HepG2 (cell line): ENCODE data around the gene PUS1. TPM values are rescaled to one million over a fixed set of nuclear protein-coding genes. Genes with fewer than 3 reads are reported as not detected.
A peak's percentile ranks its signal among the peaks of the same experiment; 100 is the strongest.

Experiments
- ATAC-seq: fragments of 200-7000 bp; cut with Tn5 transposase; 3 replicates; pipeline ENCODE4 v1.9.1; 2020; ENCODE audit warnings: mild to moderate bottlenecking, moderate library complexity
- BruUV-seq: library from RNA; stranded (reverse); fragments of 400-500 nt; replicated peaks from 2 replicates; lab custom pipeline; 2021; lab: Mats Ljungman, UMichigan
- CTCF ChIA-PET: fragments of 300-600 bp; formaldehyde crosslinking; extraction: SDS; loops from one replicate; lab custom pipeline; 2021; ENCODE audit warnings: low total read pairs, inconsistent platforms, low intra/inter-chr PET ratio; lab: Yijun Ruan, JAX
- POLR2A ChIA-PET: fragments of 350-600 bp; sonication (Branson Sonifier 250); formaldehyde crosslinking; loops from one replicate; lab custom pipeline; 2020; ENCODE audit warnings: antibody characterized with exemption, inconsistent platforms; lab: Yijun Ruan, JAX
- DNase-seq: peaks from one replicate; pipeline ENCODE4 v3.0.0-alpha.2; 2015; ENCODE audit warnings: low spot score
- FAIRE-seq: peaks from 3 replicates; lab custom pipeline; 2011; peaks lifted over from hg19 to GRCh38; lab: Jason Lieb, UNC
- H2AFZ ChIP-seq: one replicate; pipeline ENCODE4 v1.6.1; 2011; ENCODE audit warnings: low read length, inconsistent platforms
- H3K27ac ChIP-seq: fragments of 300-600 bp; 3 replicates; pipeline ENCODE4 v1.8.0; 2011; ENCODE audit warnings: mixed run types, mild to moderate bottlenecking, mixed read lengths, low read length, inconsistent platforms; ENCODE audit not compliant: insufficient read depth; ENCODE audit errors: extremely low read length
- H3K27me3 ChIP-seq, 2 experiments: fragments of 200-600 bp in 1 of 2; 2 replicates in 1 of 2; 3 replicates in 1 of 2; pipeline versions ENCODE4 v1.6.0 to v1.8.0; 2011; ENCODE audit warnings: low read length in 2 of 2, mild to moderate bottlenecking in 2 of 2, moderate library complexity in 2 of 2, inconsistent platforms in 1 of 2; ENCODE audit not compliant: insufficient read depth in 2 of 2, control insufficient read depth in 1 of 2
- H3K36me3 ChIP-seq, 2 experiments: fragments of 200-600 bp in 1 of 2; replicated peaks in 1 of 2; 2 replicates in 1 of 2; 3 replicates in 1 of 2; pipeline versions ENCODE4 v1.5.1 to v1.8.0; 2011; ENCODE audit warnings: low read length in 2 of 2, inconsistent platforms in 1 of 2; ENCODE audit not compliant: insufficient read depth in 2 of 2, control insufficient read depth in 1 of 2
- H3K4me1 ChIP-seq: 2 replicates; pipeline ENCODE4 v1.5.1; 2012; ENCODE audit warnings: low read length, inconsistent platforms; ENCODE audit not compliant: insufficient read depth
- H3K4me2 ChIP-seq: 2 replicates; pipeline ENCODE4 v1.6.0; 2011; ENCODE audit warnings: low read depth, low read length, inconsistent platforms
- H3K4me3 ChIP-seq, 3 experiments: fragments of 200-600 bp in 1 of 3; sonication (generic), shearing (Covaris generic) in 1 of 3; replicated peaks in 1 of 3; 2 replicates each; pipeline ENCODE4 v1.5.1; 2011 to 2016; ENCODE audit warnings: low read length in 3 of 3, inconsistent platforms in 2 of 3, low read depth in 2 of 3, mild to moderate bottlenecking in 2 of 3, control low read depth in 1 of 3, mixed read lengths in 1 of 3; ENCODE audit not compliant: insufficient read depth in 1 of 3
- H3K79me2 ChIP-seq: one replicate; pipeline ENCODE4 v1.6.1; 2011; ENCODE audit warnings: low read length, inconsistent platforms; ENCODE audit not compliant: insufficient read depth
- H3K9ac ChIP-seq: 2 replicates; pipeline ENCODE4 v1.6.0; 2011; ENCODE audit warnings: mild to moderate bottlenecking, low read depth, low read length, inconsistent platforms; ENCODE audit not compliant: insufficient read depth
- H3K9me3 ChIP-seq: 2 replicates; pipeline ENCODE4 v1.5.1; 2012; ENCODE audit warnings: mild to moderate bottlenecking, low read length
- H4K20me1 ChIP-seq: 2 replicates; pipeline ENCODE4 v1.6.0; 2011; ENCODE audit warnings: inconsistent platforms, mild to moderate bottlenecking, low read length, moderate library complexity; ENCODE audit not compliant: insufficient read depth
- CREB1 ChIP-seq, 2 experiments: fragments of 450-650 bp in 1 of 2; IDR thresholded peaks; 2 replicates each; pipeline ENCODE4 v1.6.1; 2016 to 2017; ENCODE audit warnings: control low read depth in 1 of 2, mild to moderate bottlenecking in 1 of 2, missing compliant biosample characterization in 1 of 2, missing genetic modification characterization in 1 of 2
- EHMT2 ChIP-seq: fragments of 200-600 bp; sonication (generic); IDR thresholded peaks from 2 replicates; pipeline ENCODE4 v1.7.0; 2017; ENCODE audit warnings: antibody characterized with exemption, low read depth, low read length, borderline replicate concordance
- KMT2A ChIP-seq: sonication (generic); formaldehyde crosslinking; IDR thresholded peaks from 2 replicates; pipeline ENCODE4 v1.4.0; 2020; ENCODE audit warnings: missing genetic modification reagents
- RFX1 ChIP-seq: fragments of 450-650 bp; IDR thresholded peaks from 2 replicates; pipeline ENCODE4 v1.6.1; 2017
- ZNF879 ChIP-seq: sonication (generic); formaldehyde crosslinking; IDR thresholded peaks from 2 replicates; pipeline ENCODE4 v1.8.1; 2023; ENCODE audit warnings: missing genetic modification reagents
- WGBS: methylation state at CpG from one replicate; pipeline ENCODE4 v1.1.6; 2017; ENCODE audit warnings: low lambda C conversion rate; 5-methylcytosine and 5-hydroxymethylcytosine counted together
- in situ Hi-C: cut with HindIII; loops from 2 replicates; pipeline ENCODE4 v1.10.0; 2017; ENCODE audit warnings: low pct_unique_long_range_greater_than_20kb; ENCODE audit not compliant: extremely low pct_ligation_motif_present
- intact Hi-C: fragments of 100-400 bp; cut with micrococcal nuclease; formaldehyde crosslinking; loops from one replicate; pipeline ENCODE4 v1.10.0; 2022; ENCODE audit not compliant: unreplicated experiment
- polyA plus RNA-seq, 8 experiments: library from polyadenylated mRNA; depleted of rRNA in 3 of 8; stranded (reverse) in 7 of 8; unstranded in 1 of 8; fragments of >200 nt; fragmentation: Illumina TruSeq in 4 of 8; extraction: Trizol in 4 of 8; gene quantifications; 2 replicates each; pipeline versions ENCODE4 v1.2.1 to v1.2.3, GENCODE V29; 2011 to 2016; ENCODE audit warnings: low read depth in 4 of 8, missing spikeins in 1 of 8, mixed read lengths in 1 of 8; ENCODE audit not compliant: insufficient read depth in 1 of 8
- total RNA-seq, 5 experiments: library from RNA; depleted of rRNA; stranded (reverse); fragments of >200 nt; fragmentation: Illumina TruSeq; extraction: Trizol; gene quantifications; 2 replicates each; pipeline ENCODE4 v1.2.3, GENCODE V29; 2016; ENCODE audit warnings: low read depth in 1 of 5
- TF ChIP-seq, protein P1 (sequence below): sonication (generic); formaldehyde crosslinking; IDR thresholded peaks from 2 replicates; pipeline ENCODE4 v1.4.0; 2020; ENCODE audit warnings: mild to moderate bottlenecking, low read depth, missing genetic modification reagents
- TF ChIP-seq, protein P2 (sequence below): sonication (generic); formaldehyde crosslinking; conservative IDR thresholded peaks from 2 replicates; pipeline ENCODE4 v1.8.1; 2023; ENCODE audit warnings: missing genetic modification reagents

The PUS1 gene
- total and polyA plus RNA-seq, 2 of the 13 experiments (the other 11 are each of a cell fraction or from before 2014, with no cell fraction given): 19.2 to 24.7 TPM

GRCh38 chr12:131962069-131962468 is 33.0 kb downstream of the PUS1 start (continued):
- no peak for TF ChIP-seq EHMT2
- TF ChIP-seq, protein P1, sequence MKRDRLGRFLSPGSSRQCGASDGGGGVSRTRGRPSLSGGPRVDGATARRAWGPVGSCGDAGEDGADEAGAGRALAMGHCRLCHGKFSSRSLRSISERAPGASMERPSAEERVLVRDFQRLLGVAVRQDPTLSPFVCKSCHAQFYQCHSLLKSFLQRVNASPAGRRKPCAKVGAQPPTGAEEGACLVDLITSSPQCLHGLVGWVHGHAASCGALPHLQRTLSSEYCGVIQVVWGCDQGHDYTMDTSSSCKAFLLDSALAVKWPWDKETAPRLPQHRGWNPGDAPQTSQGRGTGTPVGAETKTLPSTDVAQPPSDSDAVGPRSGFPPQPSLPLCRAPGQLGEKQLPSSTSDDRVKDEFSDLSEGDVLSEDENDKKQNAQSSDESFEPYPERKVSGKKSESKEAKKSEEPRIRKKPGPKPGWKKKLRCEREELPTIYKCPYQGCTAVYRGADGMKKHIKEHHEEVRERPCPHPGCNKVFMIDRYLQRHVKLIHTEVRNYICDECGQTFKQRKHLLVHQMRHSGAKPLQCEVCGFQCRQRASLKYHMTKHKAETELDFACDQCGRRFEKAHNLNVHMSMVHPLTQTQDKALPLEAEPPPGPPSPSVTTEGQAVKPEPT: no peak

- in situ Hi-C loops (no loop called here), intact Hi-C loops (no loop called here)
- Histone ChIP-seq H3K4me2 (no peak overlapping the region), H3K9ac (no peak overlapping the region), H3K27ac (no peak overlapping the region), H3K4me3 (no peak overlapping the region), H3K4me1 (peaks cover 12% of the 10 kb centered on the region), H4K20me1 (peaks cover 2% of the 10 kb centered on the region; the same call in 1 of the 2 replicates), H3K27me3 (no peaks in the 10 kb centered on the region), H3K9me3 (no peaks in the 10 kb centered on the region), H2AFZ (no peak overlapping the region), H3K79me2 (peaks cover 57% of the 10 kb centered on the region), H3K36me3 (peaks cover 6 to 21% of the 10 kb centered on the region in 2 experiments)
- no peak for ATAC-seq
- 93% methylated on average over 4 of the region's 4 CpGs for WGBS
- POLR2A ChIA-PET: no interaction called here
- no peak for FAIRE-seq
- CTCF ChIA-PET: no interaction called here
- TF ChIP-seq KMT2A: no peak
- peak; percentile 13; the same call in 1 of the 2 replicates for TF ChIP-seq RFX1
- no TSS peak for BruUV-seq
- DNase-seq: no peak
Observed at GRCh38 chr12:131963381-131963780, 34.3 kb downstream of the PUS1 start.

DNA sequence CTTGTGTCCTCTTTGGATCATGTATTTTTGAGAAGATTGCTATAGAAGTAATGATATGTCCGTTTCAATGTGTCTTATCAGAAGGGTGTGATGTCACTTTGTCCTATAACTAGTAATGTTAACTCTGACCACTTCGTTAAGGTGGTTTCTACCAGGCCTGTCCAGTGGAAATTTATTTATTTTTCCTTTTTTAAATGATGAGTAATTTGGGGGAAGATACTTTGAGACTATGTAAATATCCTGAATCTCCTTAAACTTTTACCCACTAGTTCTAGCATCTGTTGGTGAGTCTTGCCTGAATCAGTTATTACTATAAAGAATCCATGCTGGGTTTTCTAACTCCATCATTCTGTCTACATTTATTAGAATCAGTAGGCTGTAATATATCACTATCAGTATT is 36.0 kb downstream of the PUS1 start:
- no peaks in the 10 kb centered on the region for H3K27me3 ChIP-seq
- no peaks in the 10 kb centered on the region for H3K9me3 ChIP-seq
- H3K36me3 ChIP-seq: peaks cover 6 to 23% of the 10 kb centered on the region in 2 experiments
- BruUV-seq: no TSS peak
- no peaks in the 10 kb centered on the region for H4K20me1 ChIP-seq
- CTCF ChIA-PET: no interaction called here
- H3K9ac ChIP-seq: no peak overlapping the region
- POLR2A ChIA-PET: no interaction called here
- no peak overlapping the region for H3K27ac ChIP-seq
- DNase-seq (no peak), ATAC-seq (no peak), FAIRE-seq (no peak)
- no peak for TF ChIP-seq ZNF879 (CRISPR knock-in tag)
- TF ChIP-seq, protein P2, sequence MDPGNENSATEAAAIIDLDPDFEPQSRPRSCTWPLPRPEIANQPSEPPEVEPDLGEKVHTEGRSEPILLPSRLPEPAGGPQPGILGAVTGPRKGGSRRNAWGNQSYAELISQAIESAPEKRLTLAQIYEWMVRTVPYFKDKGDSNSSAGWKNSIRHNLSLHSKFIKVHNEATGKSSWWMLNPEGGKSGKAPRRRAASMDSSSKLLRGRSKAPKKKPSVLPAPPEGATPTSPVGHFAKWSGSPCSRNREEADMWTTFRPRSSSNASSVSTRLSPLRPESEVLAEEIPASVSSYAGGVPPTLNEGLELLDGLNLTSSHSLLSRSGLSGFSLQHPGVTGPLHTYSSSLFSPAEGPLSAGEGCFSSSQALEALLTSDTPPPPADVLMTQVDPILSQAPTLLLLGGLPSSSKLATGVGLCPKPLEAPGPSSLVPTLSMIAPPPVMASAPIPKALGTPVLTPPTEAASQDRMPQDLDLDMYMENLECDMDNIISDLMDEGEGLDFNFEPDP (CRISPR knock-in tag): no peak
- TF ChIP-seq CREB1 (IDR thresholded peaks at IDR 0.05): 0 out of 2 replicates have a peak, but pooled peaks have one; percentile 8
- TF ChIP-seq CREB1 (CRISPR knock-in tag; IDR thresholded peaks at IDR 0.05): no peak
- H3K4me3 ChIP-seq: no peak overlapping the region
- no peak overlapping the region for H2AFZ ChIP-seq
- H3K4me2 ChIP-seq: no peak overlapping the region
- intact Hi-C loops: no loop called here
- 93% methylated on average over 2 of the region's 2 CpGs for WGBS
- in situ Hi-C loops: no loop called here
- peaks cover 53% of the 10 kb centered on the region for H3K79me2 ChIP-seq
- no peaks in the 10 kb centered on the region for H3K4me1 ChIP-seq
